BE2C (cell line): ENCODE data around the gene UQCR11.
A peak's percentile ranks its signal among the peaks of the same experiment; 100 is the strongest.

Source experiments
- DNase-seq: peaks from one replicate; pipeline ENCODE4 v3.0.0-alpha.2; 2020
- H3K27me3 ChIP-seq: fragments of 250-450 bp; sonication (Bioruptor Pico); 2 replicates; pipeline ENCODE4 v1.5.1; 2020; ENCODE audit warnings: mild to moderate bottlenecking
- H3K36me3 ChIP-seq: fragments of 250-450 bp; sonication (Bioruptor Pico); 2 replicates; pipeline ENCODE4 v1.5.1; 2020; ENCODE audit warnings: mild to moderate bottlenecking
- H3K4me1 ChIP-seq: fragments of 250-450 bp; sonication (Bioruptor Pico); 2 replicates; pipeline ENCODE4 v1.5.1; 2020
- H3K4me3 ChIP-seq: 2 replicates; pipeline ENCODE4 v1.5.1; 2011; ENCODE audit warnings: low read depth, low read length
- H3K9me3 ChIP-seq: fragments of 250-450 bp; sonication (Bioruptor Pico); 2 replicates; pipeline ENCODE4 v1.5.1; 2020
- TF ChIP-seq, protein P1 (sequence below): IDR thresholded peaks from 2 replicates; pipeline ENCODE4 v1.5.1; 2012; ENCODE audit warnings: mild to moderate bottlenecking, low read depth, low read length

UQCR11 gene

DNA sequence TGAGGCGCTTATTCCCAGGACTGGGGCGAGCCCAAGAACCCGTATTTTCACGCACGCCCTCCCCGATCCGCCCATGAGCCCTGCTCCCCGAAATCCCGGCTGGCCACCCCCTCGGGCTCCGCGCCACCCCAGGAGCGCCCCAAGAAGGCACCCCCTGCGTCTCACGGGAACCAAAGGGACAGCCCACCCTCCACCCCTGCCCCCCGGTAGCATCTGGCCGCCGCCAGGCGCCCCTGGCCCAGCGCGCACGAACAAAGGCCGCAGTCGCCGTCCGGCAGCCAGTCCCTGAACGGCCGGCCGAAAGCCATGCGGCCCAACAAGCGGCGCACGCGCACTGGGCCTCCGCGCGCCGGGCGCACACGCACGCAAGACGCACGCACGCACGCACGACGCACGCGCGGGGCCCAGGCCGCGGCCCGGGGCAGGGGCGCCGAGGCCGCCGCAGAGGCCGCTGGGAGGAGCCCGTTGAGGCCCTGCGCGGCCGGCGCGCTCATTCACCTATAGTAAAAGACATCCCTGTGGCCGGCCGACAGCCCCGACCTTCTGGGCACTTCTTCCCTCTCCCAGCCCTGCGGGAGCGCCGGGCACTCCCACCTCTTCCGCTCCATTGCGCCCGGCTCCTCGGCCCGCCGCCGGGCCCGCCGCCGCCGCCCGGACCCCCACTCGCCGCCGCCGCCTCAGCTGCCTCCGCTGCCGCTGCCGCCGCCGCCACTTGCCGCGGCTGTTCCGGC is 13.1 kb downstream of the UQCR11 start:
- TF ChIP-seq, protein P1, sequence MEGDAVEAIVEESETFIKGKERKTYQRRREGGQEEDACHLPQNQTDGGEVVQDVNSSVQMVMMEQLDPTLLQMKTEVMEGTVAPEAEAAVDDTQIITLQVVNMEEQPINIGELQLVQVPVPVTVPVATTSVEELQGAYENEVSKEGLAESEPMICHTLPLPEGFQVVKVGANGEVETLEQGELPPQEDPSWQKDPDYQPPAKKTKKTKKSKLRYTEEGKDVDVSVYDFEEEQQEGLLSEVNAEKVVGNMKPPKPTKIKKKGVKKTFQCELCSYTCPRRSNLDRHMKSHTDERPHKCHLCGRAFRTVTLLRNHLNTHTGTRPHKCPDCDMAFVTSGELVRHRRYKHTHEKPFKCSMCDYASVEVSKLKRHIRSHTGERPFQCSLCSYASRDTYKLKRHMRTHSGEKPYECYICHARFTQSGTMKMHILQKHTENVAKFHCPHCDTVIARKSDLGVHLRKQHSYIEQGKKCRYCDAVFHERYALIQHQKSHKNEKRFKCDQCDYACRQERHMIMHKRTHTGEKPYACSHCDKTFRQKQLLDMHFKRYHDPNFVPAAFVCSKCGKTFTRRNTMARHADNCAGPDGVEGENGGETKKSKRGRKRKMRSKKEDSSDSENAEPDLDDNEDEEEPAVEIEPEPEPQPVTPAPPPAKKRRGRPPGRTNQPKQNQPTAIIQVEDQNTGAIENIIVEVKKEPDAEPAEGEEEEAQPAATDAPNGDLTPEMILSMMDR, result no peak
- H3K27me3 ChIP-seq, result no peaks in the 10 kb centered on the region
- H3K4me1 ChIP-seq, result peaks cover 5% of the 10 kb centered on the region
- peaks cover 20% of the 10 kb centered on the region for H3K36me3 ChIP-seq
- peak overlapping the region; percentile 100 for H3K4me3 ChIP-seq
- DNase-seq, result peak; percentile 88
- H3K9me3 ChIP-seq, result no peaks in the 10 kb centered on the region

DNA sequence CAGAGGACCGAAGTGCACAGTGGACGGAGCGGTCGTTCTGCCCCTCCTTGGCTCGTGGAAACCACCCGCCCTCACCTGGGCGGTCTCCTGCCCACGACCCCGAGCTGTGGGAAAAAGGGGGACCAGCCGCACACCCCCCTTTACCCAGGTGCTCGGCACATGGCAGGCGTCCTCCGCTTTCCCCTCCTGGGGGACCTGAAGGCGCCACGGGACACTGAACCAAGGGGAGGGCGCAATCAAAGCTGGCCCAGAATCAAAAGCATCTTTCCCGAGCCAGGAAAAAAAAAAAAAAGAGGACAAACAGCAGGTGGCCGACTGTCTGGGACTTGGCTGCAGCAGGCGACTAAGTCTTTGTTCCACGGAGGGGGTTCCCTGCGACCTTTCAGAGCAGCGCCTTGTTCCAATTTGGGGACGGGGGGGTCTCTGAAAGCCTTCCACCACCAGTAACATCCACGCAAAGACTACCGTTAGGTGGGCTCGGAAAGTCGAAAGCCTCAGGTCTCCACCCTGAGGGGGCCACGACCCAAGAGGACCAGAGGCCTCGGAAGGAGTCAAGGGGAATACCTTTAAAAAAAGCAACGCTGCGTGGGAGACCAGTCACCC is 13.7 kb downstream of the UQCR11 start:
- no peak for DNase-seq
- Histone ChIP-seq H3K36me3 (peaks cover 15% of the 10 kb centered on the region), H3K4me3 (peak overlapping the region; percentile 100), H3K9me3 (no peaks in the 10 kb centered on the region), H3K4me1 (peaks cover 5% of the 10 kb centered on the region), H3K27me3 (no peaks in the 10 kb centered on the region)
- TF ChIP-seq, protein P1, result no peak

- peaks cover 21% of the 10 kb centered on the region for H3K36me3 ChIP-seq
- H3K4me1 ChIP-seq, result peaks cover 5% of the 10 kb centered on the region
- DNase-seq, result peak; percentile 68
Observed at GRCh38 chr19:1590641-1591397, 14.4 kb downstream of the UQCR11 start.

GRCh38 chr19:1587872-1588271 is 17.4 kb downstream of the UQCR11 start:
- Histone ChIP-seq H3K4me1 (peaks cover 5% of the 10 kb centered on the region), H3K36me3 (peaks cover 45% of the 10 kb centered on the region), H3K27me3 (no peaks in the 10 kb centered on the region), H3K9me3 (no peaks in the 10 kb centered on the region), H3K4me3 (no peak overlapping the region)
- no peak for DNase-seq
- TF ChIP-seq, protein P1, result no peak

More at GRCh38 chr19:1590641-1591397, 14.4 kb downstream of the UQCR11 start:
- no peaks in the 10 kb centered on the region for H3K9me3 ChIP-seq
- TF ChIP-seq, protein P1, result peak; percentile 58
- no peaks in the 10 kb centered on the region for H3K27me3 ChIP-seq
- H3K4me3 ChIP-seq, result peak overlapping the region; percentile 100

DNA sequence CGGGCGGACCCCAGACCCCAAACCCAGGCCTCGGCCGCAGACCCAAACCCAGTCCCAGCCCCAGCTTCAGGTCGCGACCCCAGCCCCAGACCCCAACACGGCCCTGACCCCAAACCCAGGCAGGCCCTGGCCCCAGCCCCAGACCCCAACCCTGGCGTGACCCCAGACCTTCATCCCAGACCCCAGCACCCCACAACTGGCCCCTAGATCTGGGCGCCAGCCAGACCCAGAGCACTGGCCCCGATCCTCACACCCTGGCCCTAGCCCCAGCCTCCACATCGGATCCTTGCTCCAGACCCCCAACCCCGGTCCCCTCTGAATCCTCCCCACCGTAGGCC is 20.1 kb downstream of the UQCR11 start:
- TF ChIP-seq, protein P1, result no peak
- no peak for DNase-seq
- Histone ChIP-seq H3K36me3 (peaks cover 63% of the 10 kb centered on the region), H3K4me3 (no peak overlapping the region), H3K4me1 (peaks cover under 1% of the 10 kb centered on the region; the same call in 1 of the 2 replicates), H3K9me3 (no peaks in the 10 kb centered on the region), H3K27me3 (no peaks in the 10 kb centered on the region)
